Upper lobe of left lung (tissue), 6 donors: ENCODE data around the gene ID2. TPM values are rescaled to one million over a fixed set of nuclear protein-coding genes. Genes with fewer than 3 reads are reported as not detected.

Source experiments
- ATAC-seq, 2 donors: fragments of 200-7000 bp; cut with Tn5 transposase; one replicate each; pipeline ENCODE4 v1.9.1; 2022; ENCODE audit warnings: mild to moderate bottlenecking in 2 of 2, moderate library complexity in 2 of 2; ENCODE audit not compliant: low FRiP score in 2 of 2
- DNase-seq, 2 donors: peaks; one replicate each; pipeline ENCODE4 v3.0.0-alpha.2; 2019 to 2020
- H3K27ac ChIP-seq, 4 donors: fragments of 200-600 bp; sonication (generic); one replicate each; pipeline ENCODE4 v1.5.1; 2016 to 2019
- H3K27me3 ChIP-seq, 4 donors: fragments of 200-600 bp; sonication (generic); one replicate each; pipeline ENCODE4 v1.5.1; 2017 to 2019
- H3K36me3 ChIP-seq, 4 donors: fragments of 200-600 bp; sonication (generic); one replicate each; pipeline ENCODE4 v1.5.1; 2016 to 2019
- H3K4me1 ChIP-seq, 4 donors: fragments of 200-600 bp; sonication (generic); one replicate each; pipeline ENCODE4 v1.5.1; 2018 to 2019
- H3K4me3 ChIP-seq, 4 donors: fragments of 200-600 bp; sonication (generic); one replicate each; pipeline ENCODE4 v1.5.1; 2017 to 2019; ENCODE audit warnings: mild to moderate bottlenecking in 2 of 4, moderate library complexity in 1 of 4
- H3K9me3 ChIP-seq, 4 donors: fragments of 200-600 bp; sonication (generic); one replicate each; pipeline ENCODE4 v1.5.1; 2018 to 2019
- CTCF ChIP-seq, 6 experiments: fragments of 450-650 bp in 4 of 6; fragments of 200-600 bp in 2 of 6; sonication (generic) in 2 of 6; IDR thresholded peaks; one replicate each; pipeline ENCODE4 v1.5.1; 2016 to 2019; ENCODE audit warnings: antibody characterized with exemption in 6 of 6
- EP300 ChIP-seq, 4 donors: sonication (generic); formaldehyde crosslinking; IDR thresholded peaks; one replicate each; pipeline ENCODE4 v1.5.1; 2017; ENCODE audit warnings: antibody characterized with exemption in 4 of 4, control low read depth in 2 of 4
- POLR2A ChIP-seq, 4 donors: fragments of 450-650 bp; IDR thresholded peaks; one replicate each; pipeline ENCODE4 v1.5.1; 2016 to 2017; ENCODE audit warnings: antibody characterized with exemption in 4 of 4, mild to moderate bottlenecking in 2 of 4
- POLR2AphosphoS5 ChIP-seq, 2 donors: sonication (generic); formaldehyde crosslinking; IDR thresholded peaks; one replicate each; pipeline ENCODE4 v1.5.1; 2017; ENCODE audit warnings: antibody characterized with exemption in 2 of 2
- WGBS, 2 donors: methylation state at CpG; one replicate each; pipeline ENCODE4 v1.1.5; 2017 to 2018; 5-methylcytosine and 5-hydroxymethylcytosine counted together
- total RNA-seq, 6 donors: library from RNA; depleted of rRNA in 4 of 6; stranded (reverse); fragments of >200 nt in 4 of 6; gene quantifications; one replicate each; pipeline versions ENCODE4 v1.1.0 to v1.2.1, GENCODE V29; 2016 to 2021
- donor health status: DM: no; HTN: no; CAD: no; lungs with moderate emphysema.
- donor health status: DM: no; HTN: yes; CAD: no; lungs with severe emphysema.

The ID2 gene
- total RNA-seq, 6 donors from 2014 or later: 85.4 to 175 (median 110) TPM

DNA sequence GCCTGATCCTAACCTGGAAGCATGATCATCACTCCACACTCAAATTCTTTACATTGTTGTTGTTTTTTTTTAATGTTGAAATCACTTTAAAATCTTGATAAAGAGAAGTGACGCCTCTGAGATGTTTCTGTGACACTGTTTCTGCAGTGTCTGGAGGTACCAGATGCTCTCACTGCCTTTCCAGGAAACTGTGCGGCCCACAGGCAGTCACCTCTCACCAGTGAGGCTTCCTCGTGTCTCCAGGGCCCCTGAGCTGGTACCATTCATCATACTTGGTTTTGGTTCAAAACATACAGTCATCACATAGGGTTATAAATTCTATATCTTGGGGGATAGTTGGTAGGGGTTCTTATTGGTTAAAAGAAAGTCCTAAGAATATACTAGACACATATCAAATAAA lies 10.1 kb upstream of the ID2 start:
- Histone ChIP-seq H3K27ac (no peak overlapping the region), H3K9me3 (peaks cover 0 to 11% (median 5%) of the 10 kb centered on the region in 4 donors), H3K27me3 (no peaks in the 10 kb centered on the region), H3K36me3 (no peaks in the 10 kb centered on the region), H3K4me3 (no peak overlapping the region), H3K4me1 (peaks cover 8 to 13% (median 10%) of the 10 kb centered on the region in 4 donors)
- no peak for TF ChIP-seq POLR2A (IDR thresholded peaks at IDR 0.05)
- no peak for TF ChIP-seq CTCF (IDR thresholded peaks at IDR 0.05)
- TF ChIP-seq POLR2AphosphoS5 (IDR thresholded peaks at IDR 0.05): no peak
- TF ChIP-seq EP300 (IDR thresholded peaks at IDR 0.05): no peak
- DNase-seq (no peak), ATAC-seq (no peak)
- 76 to 81% methylated on average over 2 to 3 of the region's 3 CpGs for WGBS, 2 donors

DNA sequence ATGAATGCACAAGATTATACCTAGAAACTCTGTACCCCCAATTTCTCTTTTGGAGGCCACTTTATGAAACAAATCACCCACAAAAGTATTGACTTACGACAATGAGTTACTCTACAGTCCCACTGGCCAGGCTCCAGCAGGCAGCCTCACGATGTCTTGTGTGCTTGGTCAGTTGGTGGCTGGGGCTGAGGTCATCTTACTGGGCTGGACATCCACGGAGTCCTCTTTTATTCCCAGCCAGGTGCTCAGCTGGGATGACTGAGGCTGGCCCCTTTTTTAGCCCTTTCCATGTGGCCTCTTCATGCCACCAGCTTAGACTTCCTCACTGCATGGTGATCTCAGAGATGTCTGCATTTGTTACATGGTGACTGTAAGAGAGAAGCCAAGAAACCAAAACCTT lies 8.9 kb upstream of the ID2 start:
- DNase-seq (no peak), ATAC-seq (no peak)
- TF ChIP-seq POLR2A (IDR thresholded peaks at IDR 0.05): no peak
- TF ChIP-seq POLR2AphosphoS5 (IDR thresholded peaks at IDR 0.05): no peak
- TF ChIP-seq EP300 (IDR thresholded peaks at IDR 0.05): no peak
- TF ChIP-seq CTCF (IDR thresholded peaks at IDR 0.05): no peak
- H3K9me3 ChIP-seq: peaks cover 0 to 11% (median 5%) of the 10 kb centered on the region in 4 donors
- H3K27ac ChIP-seq: no peak overlapping the region
- 93 to 94% methylated on average over 3 of the region's 3 CpGs for WGBS, 2 donors
- H3K36me3 ChIP-seq: no peaks in the 10 kb centered on the region
- H3K4me1 ChIP-seq: peaks cover 18 to 23% (median 21%) of the 10 kb centered on the region in 4 donors
- H3K27me3 ChIP-seq: no peaks in the 10 kb centered on the region
- H3K4me3 ChIP-seq: no peak overlapping the region

DNA sequence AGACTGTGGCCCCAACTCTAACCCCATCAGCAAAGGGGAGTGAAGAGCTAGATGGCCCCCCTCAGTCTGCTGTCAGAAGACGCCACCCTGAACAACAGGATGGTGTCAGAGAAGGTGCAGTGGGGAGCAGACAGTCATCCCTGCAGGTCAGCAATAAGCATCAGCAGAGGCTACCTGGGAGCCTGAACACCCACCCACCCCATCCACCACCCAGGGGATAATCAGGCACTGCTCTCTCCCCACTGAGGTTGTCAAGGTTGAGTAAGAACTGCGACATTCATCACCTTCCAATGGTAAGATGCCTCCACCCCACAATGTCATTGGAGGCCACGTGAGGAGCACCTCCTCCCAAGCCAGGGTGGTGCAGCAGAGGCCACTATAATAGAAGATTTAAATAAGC lies 8.5 kb upstream of the ID2 start:
- peaks cover 23 to 25% (median 24%) of the 10 kb centered on the region in 4 donors for H3K4me1 ChIP-seq
- H3K27me3 ChIP-seq: no peaks in the 10 kb centered on the region
- no peaks in the 10 kb centered on the region for H3K36me3 ChIP-seq
- TF ChIP-seq CTCF (IDR thresholded peaks at IDR 0.05): no peak
- no peak for TF ChIP-seq EP300 (IDR thresholded peaks at IDR 0.05)
- no peak for TF ChIP-seq POLR2AphosphoS5 (IDR thresholded peaks at IDR 0.05)
- TF ChIP-seq POLR2A (IDR thresholded peaks at IDR 0.05): no peak
- ATAC-seq (no peak), DNase-seq (no peak)
- H3K4me3 ChIP-seq: no peak overlapping the region
- 94 to 100% methylated on average over 2 to 3 of the region's 3 CpGs for WGBS, 2 donors
- H3K9me3 ChIP-seq: peaks cover 0 to 11% (median 5%) of the 10 kb centered on the region in 4 donors
- H3K27ac ChIP-seq: no peak overlapping the region

DNA sequence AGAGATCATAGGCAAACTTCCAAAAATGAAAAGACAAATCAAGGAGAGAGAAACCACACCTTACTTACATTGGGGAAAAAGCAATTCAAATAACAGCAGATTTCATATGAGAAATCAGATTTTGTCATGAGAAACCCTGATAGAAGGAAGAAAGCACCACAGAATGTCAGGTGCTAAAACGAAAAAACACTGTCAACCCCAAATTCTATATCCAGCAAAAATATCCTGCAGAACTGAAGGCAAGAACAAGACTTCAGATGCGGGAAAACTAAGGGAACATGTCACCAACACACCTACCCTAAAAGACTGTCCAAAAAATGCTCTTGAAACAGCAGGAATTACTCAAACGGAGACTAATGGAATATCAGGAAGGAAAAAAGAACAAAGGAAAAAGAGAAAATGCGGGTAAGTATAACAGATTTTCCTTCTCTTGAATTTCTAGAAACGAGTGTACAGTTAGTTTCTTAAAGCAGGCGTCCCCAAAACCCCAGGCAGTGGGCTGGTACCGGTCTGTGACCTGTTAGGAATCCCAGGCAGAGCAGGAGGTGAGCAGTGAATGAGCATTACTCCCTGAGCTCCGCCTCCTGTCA lies 7.3 kb upstream of the ID2 start:
- Histone ChIP-seq H3K27ac (no peak overlapping the region), H3K9me3 (peaks cover 0 to 11% (median 5%) of the 10 kb centered on the region in 4 donors), H3K27me3 (no peaks in the 10 kb centered on the region), H3K4me1 (peaks cover 20 to 32% (median 23%) of the 10 kb centered on the region in 4 donors), H3K4me3 (no peak overlapping the region), H3K36me3 (no peaks in the 10 kb centered on the region)
- TF ChIP-seq POLR2AphosphoS5 (IDR thresholded peaks at IDR 0.05) (no peak), EP300 (IDR thresholded peaks at IDR 0.05) (no peak), CTCF (IDR thresholded peaks at IDR 0.05) (no peak), POLR2A (IDR thresholded peaks at IDR 0.05) (no peak)
- DNase-seq (no peak), ATAC-seq (no peak)
- WGBS, 2 donors: 97 to 98% methylated on average over 8 of the region's 8 CpGs

DNA sequence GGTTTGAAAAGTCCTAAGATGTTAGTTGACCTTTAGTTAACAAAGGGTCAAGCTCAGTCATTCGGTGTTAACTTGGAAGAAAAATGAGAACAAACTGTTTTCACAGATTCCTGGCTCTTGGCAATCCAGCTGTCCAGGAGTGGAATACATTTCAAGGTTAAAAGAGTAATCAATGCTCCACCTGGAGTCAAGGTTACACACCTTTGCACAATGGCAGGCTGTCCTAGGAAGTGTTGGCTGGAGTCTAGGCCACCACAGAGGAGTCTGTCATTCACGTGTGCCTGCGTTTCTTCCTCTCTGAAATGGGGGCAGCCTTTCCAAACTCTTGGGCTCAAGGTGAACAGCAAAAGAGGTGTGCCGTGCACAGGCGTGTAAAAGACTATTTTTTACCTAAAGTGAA lies 6.3 kb upstream of the ID2 start:
- no peak for ATAC-seq
- 87 to 95% methylated on average over 5 of the region's 5 CpGs for WGBS, 2 donors
- Histone ChIP-seq H3K36me3 (no peaks in the 10 kb centered on the region), H3K9me3 (peaks cover 0 to 11% (median 5%) of the 10 kb centered on the region in 4 donors), H3K4me3 (no peak overlapping the region), H3K4me1 (peaks cover 25 to 42% (median 32%) of the 10 kb centered on the region in 4 donors), H3K27me3 (no peaks in the 10 kb centered on the region), H3K27ac (no peak overlapping the region)
- TF ChIP-seq CTCF (IDR thresholded peaks at IDR 0.05): no peak
- no peak for TF ChIP-seq EP300 (IDR thresholded peaks at IDR 0.05)
- no peak for TF ChIP-seq POLR2A (IDR thresholded peaks at IDR 0.05)
- TF ChIP-seq POLR2AphosphoS5 (IDR thresholded peaks at IDR 0.05): no peak
- no peak for DNase-seq
